A549 (cell line): ENCODE results near the gene COG3. TPM values are rescaled to one million over a fixed set of nuclear protein-coding genes. Genes with fewer than 3 reads are reported as not detected.

ENCODE experiments used
- ATAC-seq, 2 experiments: fragments of 200-7000 bp in 1 of 2; fragments of >200 bp in 1 of 2; cut with Nextera tagmentation in 1 of 2; cut with Tn5 transposase in 1 of 2; 3 replicates each; pipeline versions ENCODE4 v1.8.0 to v1.9.1; 2018 to 2020; ENCODE audit warnings: mild to moderate bottlenecking in 1 of 2, moderate library complexity in 1 of 2
- CTCF ChIA-PET: fragments of 300-600 bp; sonication (Branson Sonifier 250); formaldehyde crosslinking; extraction: SDS; loops from one replicate; lab custom pipeline; 2021; ENCODE audit warnings: antibody characterized with exemption, inconsistent platforms; lab: Yijun Ruan, JAX
- POLR2A ChIA-PET: fragments of 350-600 bp; formaldehyde crosslinking; extraction: SDS; loops from one replicate; lab custom pipeline; 2021; ENCODE audit warnings: antibody characterized with exemption, inconsistent platforms; lab: Yijun Ruan, JAX
- DNase-seq, 2 experiments: peaks; one replicate each; pipeline versions ENCODE4 v3.0.0 to v3.0.0-alpha.2; 2011 to 2016; ENCODE audit warnings: low read depth in 1 of 2, low spot score in 1 of 2
- FAIRE-seq: peaks from 2 replicates; lab custom pipeline; 2011; peaks lifted over from hg19 to GRCh38; lab: Jason Lieb, UNC
- H3K27ac ChIP-seq, 2 experiments: fragments of >200 bp; sonication (Bioruptor Twin); formaldehyde crosslinking; 3 replicates each; pipeline ENCODE4 v1.5.1; 2016 to 2017
- H3K4me1 ChIP-seq: fragments of >200 bp; sonication (Bioruptor Twin); formaldehyde crosslinking; 3 replicates; pipeline ENCODE4 v1.6.1; 2016
- H3K4me2 ChIP-seq: fragments of >200 bp; sonication (Bioruptor Twin); formaldehyde crosslinking; 3 replicates; pipeline ENCODE4 v1.6.1; 2016
- H3K4me3 ChIP-seq: fragments of >200 bp; sonication (Bioruptor Twin); formaldehyde crosslinking; 3 replicates; pipeline ENCODE4 v1.5.1; 2016
- H3K9me3 ChIP-seq: fragments of >200 bp; sonication (Bioruptor Twin); formaldehyde crosslinking; 3 replicates; pipeline ENCODE4 v1.6.1; 2016
- ATOH8 ChIP-seq: fragments of 250-450 bp; sonication (Bioruptor Pico); IDR thresholded peaks from 2 replicates; pipeline ENCODE4 v1.5.0; 2020; ENCODE audit warnings: low read depth, mild to moderate bottlenecking, moderate library complexity
- CHD4 ChIP-seq: fragments of 200-600 bp; sonication (generic); IDR thresholded peaks from 2 replicates; pipeline ENCODE4 v1.6.1; 2016; ENCODE audit warnings: antibody characterized with exemption, mild to moderate bottlenecking, borderline replicate concordance
- ESRRA ChIP-seq: fragments of 150-350 bp; IDR thresholded peaks from 2 replicates; pipeline ENCODE4 v1.6.1; 2014; ENCODE audit warnings: mild to moderate bottlenecking, low read length, borderline replicate concordance
- FOSB ChIP-seq: fragments of 250-450 bp; sonication (Bioruptor Pico); IDR thresholded peaks from 2 replicates; pipeline ENCODE4 v1.5.0; 2020; ENCODE audit warnings: mild to moderate bottlenecking, moderate library complexity
- FOSL2 ChIP-seq, 2 experiments: fragments of 450-650 bp in 1 of 2; fragments of >200 bp in 1 of 2; sonication (Bioruptor Twin) in 1 of 2; formaldehyde crosslinking; IDR thresholded peaks; 2 replicates each; pipeline versions ENCODE4 v1.5.0 to v1.6.1; 2016 to 2020; ENCODE audit warnings: mild to moderate bottlenecking in 1 of 2, moderate library complexity in 1 of 2
- HDAC2 ChIP-seq: fragments of 200-600 bp; sonication (generic); IDR thresholded peaks from 2 replicates; pipeline ENCODE4 v1.6.1; 2016
- HEYL ChIP-seq: fragments of 250-450 bp; sonication (Bioruptor Pico); IDR thresholded peaks from 2 replicates; pipeline ENCODE4 v1.8.0; 2021; ENCODE audit warnings: mild to moderate bottlenecking, moderate library complexity
- HMGXB4 ChIP-seq: fragments of 250-450 bp; sonication (Bioruptor Pico); IDR thresholded peaks from 2 replicates; pipeline ENCODE4 v1.5.0; 2021; ENCODE audit warnings: mild to moderate bottlenecking, moderate library complexity, borderline replicate concordance
- HOXB5 ChIP-seq: fragments of 250-450 bp; sonication (Bioruptor Pico); IDR thresholded peaks from 2 replicates; pipeline ENCODE4 v1.5.0; 2020; ENCODE audit warnings: mild to moderate bottlenecking, moderate library complexity
- JUN ChIP-seq, 2 experiments: fragments of >200 bp; sonication (Bioruptor Twin); formaldehyde crosslinking; IDR thresholded peaks; 2 replicates in 1 of 2; 3 replicates in 1 of 2; pipeline ENCODE4 v1.6.1; 2016 to 2017
- KDM1A ChIP-seq: fragments of 200-600 bp; sonication (generic); IDR thresholded peaks from 2 replicates; pipeline ENCODE4 v1.6.1; 2016; ENCODE audit warnings: low read depth, mild to moderate bottlenecking
- MYC ChIP-seq: IDR thresholded peaks from 2 replicates; pipeline ENCODE4 v1.6.1; 2012; ENCODE audit warnings: mild to moderate bottlenecking, inconsistent platforms, low read length, improper control_type of control experiment, borderline replicate concordance
- NFE2L2 ChIP-seq: fragments of 150-350 bp; conservative IDR thresholded peaks from 2 replicates; pipeline ENCODE4 v1.6.1; 2014; ENCODE audit warnings: low read length
- POLR2AphosphoS2 ChIP-seq: conservative IDR thresholded peaks from 2 replicates; pipeline ENCODE4 v1.6.1; 2012; ENCODE audit warnings: low read length, improper control_type of control experiment, inconsistent platforms
- RFX5 ChIP-seq: fragments of 450-650 bp; IDR thresholded peaks from 2 replicates; pipeline ENCODE4 v1.7.1; 2014; ENCODE audit warnings: antibody characterized with exemption, mild to moderate bottlenecking, moderate library complexity
- RNF2 ChIP-seq: fragments of 200-600 bp; sonication (generic); IDR thresholded peaks from 2 replicates; pipeline ENCODE4 v1.6.1; 2016; ENCODE audit warnings: low read depth, mild to moderate bottlenecking, antibody characterized with exemption, moderate library complexity, borderline replicate concordance
- ZC3H11A ChIP-seq: fragments of 450-650 bp; IDR thresholded peaks from 2 replicates; pipeline ENCODE4 v1.6.1; 2014; ENCODE audit warnings: antibody characterized with exemption, mild to moderate bottlenecking
- ZFP36 ChIP-seq: fragments of 450-650 bp; IDR thresholded peaks from 2 replicates; pipeline ENCODE4 v1.6.1; 2014; ENCODE audit warnings: borderline replicate concordance; ENCODE audit not compliant: partially characterized antibody
- WGBS: methylation state at CpG from one replicate; pipeline ENCODE4 v1.1.6; 2017; ENCODE audit errors: missing lambda C conversion rate; 5-methylcytosine and 5-hydroxymethylcytosine counted together
- polyA plus RNA-seq, 4 experiments: library from polyadenylated mRNA; depleted of rRNA in 3 of 4; stranded (reverse); fragments of >200 nt; fragmentation: RNase III in 1 of 4; extraction: RNeasy Plus Mini Kit Qiagen cat#74134 plus additional on column Dnase treatment in 1 of 4; gene quantifications; 2 replicates in 3 of 4; 3 replicates in 1 of 4; pipeline ENCODE4 v1.2.3, GENCODE V29; 2011 to 2017
- TF ChIP-seq, protein P1 (sequence below): IDR thresholded peaks from 2 replicates; pipeline ENCODE4 v1.6.1; 2012
- TF ChIP-seq, protein P2 (sequence below): fragments of >200 bp; sonication (Bioruptor Twin); formaldehyde crosslinking; IDR thresholded peaks from 3 replicates; pipeline ENCODE4 v1.6.1; 2016
- TF ChIP-seq, protein P3 (sequence below): fragments of >200 bp; sonication (Bioruptor Twin); formaldehyde crosslinking; IDR thresholded peaks from 2 replicates; pipeline ENCODE4 v1.6.1; 2016

The COG3 gene
- polyA plus RNA-seq, 2 of the 4 experiments (the other 2 are of a cell fraction): 8.2 to 23.3 TPM

DNA sequence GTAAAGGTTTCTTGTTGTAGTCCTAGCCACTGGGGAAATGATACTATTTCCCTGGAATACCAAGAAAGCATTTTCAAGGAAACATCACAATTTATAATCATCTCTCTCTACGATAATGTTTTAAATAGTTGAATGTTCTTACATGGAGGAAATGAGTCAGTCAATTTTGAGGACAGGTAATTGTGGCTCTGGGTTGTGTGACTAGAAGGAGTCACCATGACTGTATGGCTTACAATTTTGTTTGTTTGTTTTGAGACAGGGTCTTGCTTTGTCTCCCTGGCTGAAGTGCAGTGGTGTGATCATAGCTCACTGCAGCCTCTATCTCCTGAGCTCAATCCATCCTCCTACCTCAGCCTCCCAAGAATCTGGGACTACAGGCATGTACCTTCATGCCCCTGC, 47.4 kb downstream of the COG3 start:
- Histone ChIP-seq H3K4me3 (no peak overlapping the region), H3K4me1 (no peaks in the 10 kb centered on the region), H3K9me3 (no peaks in the 10 kb centered on the region), H3K27ac (no peak overlapping the region), H3K4me2 (no peak overlapping the region)
- 58% methylated on average over 1 of the region's 1 CpG for WGBS
- ChIA-PET CTCF (interaction anchor here (0.6 to 1.0 kb wide), 8 partner anchors 8 to 498 kb away, joined by 3 to 6 read pairs (median 4); no protein-coding TSS in a partner anchor), POLR2A (no interaction called here)
- DNase-seq (no peak), ATAC-seq (no peak), FAIRE-seq (no peak)
- TF ChIP-seq ZFP36: no peak
- no peak for TF ChIP-seq NFE2L2
- no peak for TF ChIP-seq RNF2
- TF ChIP-seq FOSL2 (IDR thresholded peaks at IDR 0.05): no peak
- no peak for TF ChIP-seq FOSL2 (CRISPR knock-in tag; IDR thresholded peaks at IDR 0.05)
- TF ChIP-seq, protein P1, sequence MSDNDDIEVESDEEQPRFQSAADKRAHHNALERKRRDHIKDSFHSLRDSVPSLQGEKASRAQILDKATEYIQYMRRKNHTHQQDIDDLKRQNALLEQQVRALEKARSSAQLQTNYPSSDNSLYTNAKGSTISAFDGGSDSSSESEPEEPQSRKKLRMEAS: no peak
- no peak for TF ChIP-seq ESRRA
- no peak for TF ChIP-seq RFX5
- no peak for TF ChIP-seq HMGXB4 (CRISPR knock-in tag)
- no peak for TF ChIP-seq FOSB (CRISPR knock-in tag)

- no peak for ATAC-seq
- Histone ChIP-seq H3K4me2 (no peak overlapping the region), H3K4me1 (no peaks in the 10 kb centered on the region), H3K4me3 (no peak overlapping the region), H3K27ac (no peak overlapping the region)
- FAIRE-seq: no peak
- no peak for DNase-seq
- no peak for TF ChIP-seq HDAC2
- TF ChIP-seq ATOH8: no peak
- no peak for TF ChIP-seq FOSL2 (IDR thresholded peaks at IDR 0.05)
- no peak for TF ChIP-seq FOSL2 (CRISPR knock-in tag; IDR thresholded peaks at IDR 0.05)
- TF ChIP-seq HEYL: no peak
- no peak for TF ChIP-seq HOXB5 (CRISPR knock-in tag)
- no peak for TF ChIP-seq JUN (IDR thresholded peaks at IDR 0.05)
- TF ChIP-seq KDM1A: no peak
- TF ChIP-seq POLR2AphosphoS2: no peak
- TF ChIP-seq, protein P2, sequence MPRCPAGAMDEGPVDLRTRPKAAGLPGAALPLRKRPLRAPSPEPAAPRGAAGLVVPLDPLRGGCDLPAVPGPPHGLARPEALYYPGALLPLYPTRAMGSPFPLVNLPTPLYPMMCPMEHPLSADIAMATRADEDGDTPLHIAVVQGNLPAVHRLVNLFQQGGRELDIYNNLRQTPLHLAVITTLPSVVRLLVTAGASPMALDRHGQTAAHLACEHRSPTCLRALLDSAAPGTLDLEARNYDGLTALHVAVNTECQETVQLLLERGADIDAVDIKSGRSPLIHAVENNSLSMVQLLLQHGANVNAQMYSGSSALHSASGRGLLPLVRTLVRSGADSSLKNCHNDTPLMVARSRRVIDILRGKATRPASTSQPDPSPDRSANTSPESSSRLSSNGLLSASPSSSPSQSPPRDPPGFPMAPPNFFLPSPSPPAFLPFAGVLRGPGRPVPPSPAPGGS: no peak
- TF ChIP-seq MYC: no peak
- no peak for TF ChIP-seq ZC3H11A
- TF ChIP-seq, protein P3, sequence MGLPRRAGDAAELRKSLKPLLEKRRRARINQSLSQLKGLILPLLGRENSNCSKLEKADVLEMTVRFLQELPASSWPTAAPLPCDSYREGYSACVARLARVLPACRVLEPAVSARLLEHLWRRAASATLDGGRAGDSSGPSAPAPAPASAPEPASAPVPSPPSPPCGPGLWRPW: no peak
- no peak for TF ChIP-seq CHD4
- TF ChIP-seq, all 56 proteins: peak for 0
- no peaks in the 10 kb centered on the region for H3K9me3 ChIP-seq
- 87% methylated on average over 2 of the region's 2 CpGs for WGBS
- ChIA-PET CTCF (no interaction called here), POLR2A (no interaction called here)
These were observed 52.0 kb downstream of the COG3 start for GRCh38 chr13:45516757-45517156.
